Neutrophil (primary cell): ENCODE data around the gene TNPO3.

Experiments
- H3K27ac ChIP-seq: fragments of 200-600 bp; sonication (generic); 2 replicates; pipeline ENCODE4 v1.5.1; 2016; ENCODE audit warnings: mild to moderate bottlenecking, moderate library complexity
- H3K27me3 ChIP-seq: fragments of 200-600 bp; sonication (generic); 2 replicates; pipeline ENCODE4 v1.6.0; 2016; ENCODE audit warnings: mild to moderate bottlenecking
- H3K36me3 ChIP-seq: fragments of 200-600 bp; sonication (generic); 2 replicates; pipeline ENCODE4 v1.5.1; 2017
- H3K4me1 ChIP-seq, 2 experiments: fragments of 200-600 bp in 1 of 2; sonication (generic) in 1 of 2; 1 replicate in 1 of 2; 2 replicates in 1 of 2; pipeline versions ENCODE4 v1.5.1 to v1.6.1; 2013 to 2016; ENCODE audit warnings: low read depth in 1 of 2, low read length in 1 of 2, mild to moderate bottlenecking in 1 of 2, moderate library complexity in 1 of 2; ENCODE audit not compliant: control insufficient read depth in 1 of 2, insufficient read depth in 1 of 2
- H3K4me3 ChIP-seq, 2 experiments: fragments of 200-600 bp in 1 of 2; sonication (generic) in 1 of 2; 1 replicate in 1 of 2; 2 replicates in 1 of 2; pipeline ENCODE4 v1.5.1; 2013 to 2016; ENCODE audit warnings: low read depth in 1 of 2, low read length in 1 of 2, mild to moderate bottlenecking in 1 of 2, moderate library complexity in 1 of 2
- H3K9me3 ChIP-seq: fragments of 200-600 bp; sonication (generic); 2 replicates; pipeline ENCODE4 v1.5.1; 2016
- TF ChIP-seq, protein P1 (sequence below): fragments of 200-600 bp; sonication (generic); IDR thresholded peaks from 2 replicates; pipeline ENCODE4 v1.5.1; 2016; ENCODE audit warnings: antibody characterized with exemption

TNPO3 gene

DNA sequence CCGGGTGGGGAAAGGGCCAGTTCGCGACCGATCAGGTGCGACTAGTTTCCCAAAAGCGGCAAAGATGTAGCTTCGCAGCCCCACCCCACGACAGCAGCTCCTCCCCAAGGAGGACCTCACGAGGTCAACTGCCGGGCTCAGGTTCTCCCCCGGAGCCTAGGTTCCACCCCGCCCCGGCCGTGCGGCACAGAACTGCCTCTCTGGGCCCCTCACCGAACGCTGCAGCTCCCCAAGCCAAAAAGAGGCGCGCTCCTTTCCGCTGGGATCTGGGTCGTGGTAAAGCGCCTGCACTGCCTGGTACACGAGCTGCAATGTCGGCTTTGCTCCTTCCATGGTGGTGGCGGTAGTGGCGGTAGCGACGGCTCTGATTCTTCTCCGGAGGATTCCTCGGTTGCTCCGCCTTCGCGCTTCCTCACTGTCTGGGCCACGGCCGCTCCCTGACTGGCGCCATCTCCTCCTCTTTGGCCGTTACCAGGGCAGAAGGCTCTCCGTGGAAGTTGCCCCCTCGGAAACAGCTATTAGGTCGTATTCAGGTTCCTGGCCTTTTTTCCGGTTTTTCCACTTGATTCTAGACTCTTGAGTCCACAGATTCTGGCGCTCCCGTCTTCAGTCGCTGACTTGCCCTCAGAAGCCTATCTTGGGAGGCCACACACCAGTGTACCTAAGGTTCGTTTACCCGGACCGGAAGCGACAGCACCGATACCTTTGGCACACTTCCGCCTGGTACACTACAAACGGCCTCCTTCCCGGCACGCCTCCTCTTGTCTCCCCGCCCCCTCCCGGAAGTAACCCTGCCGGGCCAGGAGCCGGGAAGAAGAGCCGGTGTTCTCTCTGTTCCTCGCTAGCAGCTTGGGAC, at the start of gene TNPO3:
TSS of gene TNPO3 (minus strand) at position 674 of the 856 bp plus-strand sequence. CDS start at position 333, 341 bp downstream.
- peaks cover 12% of the 10 kb centered on the region for H3K36me3 ChIP-seq
- H3K9me3 ChIP-seq = no peaks in the 10 kb centered on the region
- H3K27ac ChIP-seq = peak within 1 kb of the TSS; percentile 99
- peaks cover 38 to 50% of the 10 kb centered on the region in 2 experiments for H3K4me1 ChIP-seq
- H3K4me3 ChIP-seq = peak within 1 kb of the TSS; percentile 97 to 99
- TF ChIP-seq, protein P1, sequence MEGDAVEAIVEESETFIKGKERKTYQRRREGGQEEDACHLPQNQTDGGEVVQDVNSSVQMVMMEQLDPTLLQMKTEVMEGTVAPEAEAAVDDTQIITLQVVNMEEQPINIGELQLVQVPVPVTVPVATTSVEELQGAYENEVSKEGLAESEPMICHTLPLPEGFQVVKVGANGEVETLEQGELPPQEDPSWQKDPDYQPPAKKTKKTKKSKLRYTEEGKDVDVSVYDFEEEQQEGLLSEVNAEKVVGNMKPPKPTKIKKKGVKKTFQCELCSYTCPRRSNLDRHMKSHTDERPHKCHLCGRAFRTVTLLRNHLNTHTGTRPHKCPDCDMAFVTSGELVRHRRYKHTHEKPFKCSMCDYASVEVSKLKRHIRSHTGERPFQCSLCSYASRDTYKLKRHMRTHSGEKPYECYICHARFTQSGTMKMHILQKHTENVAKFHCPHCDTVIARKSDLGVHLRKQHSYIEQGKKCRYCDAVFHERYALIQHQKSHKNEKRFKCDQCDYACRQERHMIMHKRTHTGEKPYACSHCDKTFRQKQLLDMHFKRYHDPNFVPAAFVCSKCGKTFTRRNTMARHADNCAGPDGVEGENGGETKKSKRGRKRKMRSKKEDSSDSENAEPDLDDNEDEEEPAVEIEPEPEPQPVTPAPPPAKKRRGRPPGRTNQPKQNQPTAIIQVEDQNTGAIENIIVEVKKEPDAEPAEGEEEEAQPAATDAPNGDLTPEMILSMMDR = no peak
- H3K27me3 ChIP-seq = no peaks in the 10 kb centered on the region

DNA sequence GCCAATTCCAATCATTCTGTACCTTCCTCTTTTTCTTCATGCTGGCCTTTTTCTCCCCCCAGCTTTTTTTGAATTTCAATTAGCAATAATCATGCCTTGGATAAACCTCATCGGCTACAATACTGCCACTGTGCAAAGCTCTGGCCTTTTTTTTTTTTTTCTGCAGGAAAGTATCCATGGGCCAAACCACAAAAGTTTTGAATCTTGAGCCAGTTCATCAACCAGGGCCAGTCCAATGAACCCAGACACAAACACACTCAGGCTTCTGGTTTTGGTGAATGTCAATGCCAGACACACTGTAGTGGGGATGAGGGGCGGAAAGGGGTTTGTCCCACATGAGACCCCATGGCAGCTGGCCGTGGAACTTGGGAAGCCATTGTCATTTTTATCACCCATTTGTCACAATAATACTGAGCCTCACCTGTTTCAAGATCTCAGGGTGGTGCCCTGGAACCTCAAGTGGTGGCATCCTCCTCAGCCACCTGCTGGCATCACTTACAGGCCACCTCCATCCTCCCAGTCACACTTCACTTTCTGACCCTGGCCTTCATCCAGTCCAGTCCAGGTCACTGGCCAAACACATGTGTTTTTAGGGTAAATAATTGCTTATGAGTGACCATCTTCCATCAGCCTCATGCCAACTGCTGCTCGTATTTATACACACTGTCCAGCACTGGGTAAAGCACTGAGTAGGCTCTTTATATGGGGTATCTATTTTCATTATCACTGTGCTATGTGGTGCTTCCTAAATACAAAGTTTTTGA, 48.8 kb upstream of the TNPO3 start:
- no peaks in the 10 kb centered on the region for H3K27me3 ChIP-seq
- H3K4me1 ChIP-seq = no peaks in the 10 kb centered on the region
- H3K27ac ChIP-seq = no peak overlapping the region
- no peak overlapping the region for H3K4me3 ChIP-seq
- no peaks in the 10 kb centered on the region for H3K36me3 ChIP-seq
- no peaks in the 10 kb centered on the region for H3K9me3 ChIP-seq
- TF ChIP-seq, protein P1 = no peak

DNA sequence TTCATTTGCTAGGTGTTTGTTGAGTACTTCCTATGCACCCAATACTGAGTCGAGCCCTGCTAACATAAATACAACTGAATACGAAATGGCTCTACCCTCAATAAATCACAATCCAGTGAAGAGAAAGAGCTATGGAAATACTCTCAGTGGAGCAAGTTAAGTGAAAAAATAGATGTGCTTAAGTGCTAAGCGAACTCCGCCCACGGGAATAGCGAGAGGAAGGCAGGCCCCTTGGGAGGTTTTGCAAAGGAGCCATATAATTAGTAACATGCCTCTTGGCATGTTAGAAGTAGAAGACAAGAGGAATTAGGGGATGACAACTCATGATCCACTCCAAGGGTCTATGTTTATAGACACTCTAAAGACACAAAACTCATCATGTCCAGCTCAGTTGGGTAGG, 46.8 kb upstream of the TNPO3 start:
- Histone ChIP-seq H3K36me3 (no peaks in the 10 kb centered on the region), H3K4me1 (peaks cover 0 to 6% of the 10 kb centered on the region in 2 experiments), H3K9me3 (no peaks in the 10 kb centered on the region), H3K27ac (no peak overlapping the region), H3K27me3 (no peaks in the 10 kb centered on the region), H3K4me3 (no peak overlapping the region)
- TF ChIP-seq, protein P1 = no peak

DNA sequence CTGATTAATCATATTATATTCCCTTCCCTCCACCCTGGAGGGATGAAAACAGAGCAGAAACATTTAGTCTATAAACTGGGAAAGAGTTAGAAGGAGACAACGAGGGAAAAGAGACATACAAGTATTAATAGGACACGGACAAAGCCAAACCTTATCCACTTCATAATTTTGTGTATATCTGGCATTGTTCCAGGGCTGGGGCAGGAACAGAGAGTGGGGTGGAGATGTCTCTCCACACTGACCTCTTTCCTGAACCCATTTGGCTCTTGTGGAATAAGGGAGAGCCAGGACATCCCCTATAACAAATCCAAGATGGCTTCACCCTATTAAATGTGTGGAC, 45.9 kb upstream of the TNPO3 start:
- no peaks in the 10 kb centered on the region for H3K36me3 ChIP-seq
- TF ChIP-seq, protein P1 = no peak
- no peaks in the 10 kb centered on the region for H3K27me3 ChIP-seq
- no peak overlapping the region for H3K27ac ChIP-seq
- no peaks in the 10 kb centered on the region for H3K9me3 ChIP-seq
- H3K4me1 ChIP-seq = peaks cover 0 to 6% of the 10 kb centered on the region in 2 experiments
- H3K4me3 ChIP-seq = no peak overlapping the region

DNA sequence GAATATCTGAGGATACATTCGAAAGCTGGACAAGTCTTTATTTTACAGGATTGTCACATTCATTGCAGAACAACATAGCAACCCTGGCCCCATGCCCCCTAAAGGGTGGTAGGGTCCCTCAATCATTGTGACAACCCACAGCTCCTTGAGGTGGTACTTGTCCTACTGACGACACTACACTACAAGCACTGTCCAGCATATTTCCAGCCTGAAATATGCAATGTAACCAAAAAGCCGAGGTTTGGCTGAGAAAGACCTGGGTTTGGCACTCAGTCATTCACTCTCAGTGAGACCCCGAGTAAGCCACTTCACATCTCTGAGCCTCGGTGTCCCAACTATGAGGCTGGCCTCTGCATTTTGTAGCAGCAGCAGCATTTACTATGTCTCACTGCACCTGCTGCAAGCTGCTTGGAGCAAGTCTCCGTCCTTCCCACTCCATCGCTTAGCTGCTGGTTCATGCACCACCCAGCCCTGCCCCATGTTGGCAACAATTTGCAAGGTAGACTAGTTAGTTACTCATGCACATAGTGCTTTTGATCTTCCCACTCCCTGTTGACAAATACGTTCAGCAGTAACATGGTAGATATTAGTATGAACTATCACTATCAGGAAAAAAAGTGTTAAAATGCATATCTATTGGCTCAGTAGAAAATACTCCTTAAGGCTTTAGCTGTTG, 43.6 kb upstream of the TNPO3 start:
- H3K4me1 ChIP-seq = peaks cover 4 to 13% of the 10 kb centered on the region in 2 experiments
- TF ChIP-seq, protein P1 = no peak

More for the DNA sequence above, 43.6 kb upstream of the TNPO3 start:
- Histone ChIP-seq H3K9me3 (no peaks in the 10 kb centered on the region), H3K4me3 (no peak overlapping the region), H3K36me3 (no peaks in the 10 kb centered on the region), H3K27ac (no peak overlapping the region), H3K27me3 (no peaks in the 10 kb centered on the region)
